ENCODE results near the gene CDC42EP5.
"Not testable (repeated sequence)": the region's sequence is repeated elsewhere in the genome, so short reads cannot be mapped to it uniquely, and the experiment has no call there.

CDC42EP5 gene, protein sequence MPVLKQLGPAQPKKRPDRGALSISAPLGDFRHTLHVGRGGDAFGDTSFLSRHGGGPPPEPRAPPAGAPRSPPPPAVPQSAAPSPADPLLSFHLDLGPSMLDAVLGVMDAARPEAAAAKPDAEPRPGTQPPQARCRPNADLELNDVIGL

DNA sequence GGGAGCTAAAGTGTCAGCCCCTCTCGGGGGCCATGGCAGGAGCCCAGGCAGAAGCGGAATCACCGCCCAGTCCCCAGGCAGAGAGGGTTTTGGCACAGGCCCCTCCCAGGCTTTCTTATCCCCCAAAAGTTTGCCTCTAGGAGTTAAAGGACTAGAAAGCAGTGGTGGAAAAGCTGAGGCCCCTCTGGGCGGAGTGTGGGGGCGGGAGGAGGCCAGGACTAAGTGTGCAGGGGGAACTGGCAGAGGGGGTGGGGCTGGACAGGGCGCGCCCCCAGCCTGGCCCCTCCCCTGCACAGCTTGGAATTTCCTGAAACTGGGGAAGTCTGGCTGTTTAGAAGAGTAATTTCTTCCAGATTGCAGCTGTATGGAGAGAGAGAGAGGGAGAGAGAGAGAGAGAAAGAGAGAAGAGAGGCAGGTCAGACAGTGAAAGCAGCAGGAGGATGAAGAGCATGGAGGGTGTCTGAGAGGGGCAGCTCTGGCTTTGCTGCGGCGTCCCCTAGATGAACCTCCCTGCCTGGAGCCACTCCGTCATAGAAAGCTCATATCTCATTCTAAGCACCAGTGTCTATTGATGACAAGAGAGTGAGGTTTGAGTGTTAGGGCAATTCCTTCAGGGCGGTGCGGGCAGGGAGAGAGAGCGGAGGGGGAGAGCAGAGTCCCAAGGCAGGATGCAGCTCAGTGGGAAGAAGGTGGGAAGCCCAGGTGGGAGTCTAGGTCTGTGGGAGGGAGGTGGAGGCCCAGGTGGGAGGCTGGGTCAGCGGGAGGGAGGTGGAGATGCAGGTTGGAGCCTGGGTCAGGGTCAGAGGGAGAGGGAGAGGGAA lies at the start of gene CDC42EP5:
CDC42EP5 (minus strand) TSS at position 226 of the 821 bp plus-strand sequence. CDS start 7,749 bp downstream, outside the sequence.
- no peak for DNase-seq (ENCODE audit: low read depth in 3 of 3)

DNA sequence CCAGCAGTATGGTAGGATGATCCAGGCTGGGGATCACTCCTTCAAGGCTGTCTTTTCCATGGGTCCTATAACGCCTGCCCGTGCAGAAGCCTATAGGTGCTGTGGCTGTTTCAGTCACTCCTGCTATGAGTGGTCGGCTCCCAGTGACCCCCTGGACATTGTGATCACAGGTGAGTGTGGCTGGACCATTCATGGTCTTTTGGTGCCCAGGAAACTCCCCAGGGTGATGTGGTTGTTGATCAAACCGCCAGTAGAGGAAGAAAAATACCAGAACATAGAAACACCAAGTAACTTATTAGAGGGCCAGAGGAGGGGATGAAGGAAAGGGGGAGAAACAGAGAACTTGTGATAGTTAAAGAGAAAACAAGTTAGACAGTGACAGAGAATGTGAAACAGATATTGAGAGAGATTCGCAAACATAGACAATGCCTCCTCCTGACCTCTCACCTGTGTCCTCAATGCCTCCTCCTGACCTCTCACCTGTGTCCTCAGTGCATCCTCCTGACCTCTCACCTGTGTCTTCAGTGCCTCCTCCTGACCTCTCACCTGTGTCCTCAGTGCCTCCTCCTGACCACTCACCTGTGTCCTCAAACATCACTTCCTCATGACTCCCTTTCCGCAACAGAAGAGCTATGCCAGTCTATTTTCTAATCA lies 48.9 kb upstream of the CDC42EP5 start:
- no peak for DNase-seq (ENCODE audit: low read depth in 3 of 3)

DNA sequence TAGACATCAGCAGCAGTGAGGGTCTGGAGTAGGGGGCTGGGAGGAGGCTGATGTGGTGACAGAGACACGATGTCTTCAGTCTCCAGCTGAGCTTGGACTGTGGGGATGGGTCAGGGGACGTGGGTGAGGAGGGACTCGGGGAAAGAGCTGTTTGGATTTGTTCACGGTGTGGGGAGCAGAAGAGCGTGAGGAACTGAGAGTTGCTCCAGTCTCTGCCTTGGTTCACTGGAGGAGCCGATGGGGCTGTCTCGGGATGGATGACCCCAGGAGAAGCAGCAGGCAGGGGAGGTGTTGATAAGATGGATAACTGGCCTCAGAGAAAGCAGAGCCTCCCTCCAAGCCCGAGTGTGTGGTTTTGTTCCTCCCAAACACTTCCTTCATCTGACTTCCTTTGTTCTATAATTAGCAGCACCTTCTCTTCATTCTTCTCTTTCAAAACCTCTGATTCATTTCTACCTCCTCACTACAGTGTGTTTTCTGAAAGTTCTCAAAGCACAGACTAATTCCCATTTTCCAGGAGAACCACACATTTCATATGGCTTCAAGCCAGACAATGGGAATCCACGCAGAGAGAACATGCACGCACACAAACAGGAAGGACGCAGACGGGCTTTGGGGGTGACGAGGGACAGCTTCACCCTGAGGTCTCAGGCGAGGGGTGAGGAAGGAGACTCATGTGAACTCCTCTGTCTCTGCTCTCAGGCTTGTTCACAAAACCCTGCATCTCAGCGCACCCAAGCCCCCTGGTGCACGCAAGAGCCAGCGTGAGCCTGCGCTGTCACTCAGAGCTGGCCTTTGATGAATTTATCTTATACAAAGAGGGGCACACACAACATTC lies 48.1 kb upstream of the CDC42EP5 start:
- no peak for DNase-seq (ENCODE audit: low read depth in 3 of 3)

DNA sequence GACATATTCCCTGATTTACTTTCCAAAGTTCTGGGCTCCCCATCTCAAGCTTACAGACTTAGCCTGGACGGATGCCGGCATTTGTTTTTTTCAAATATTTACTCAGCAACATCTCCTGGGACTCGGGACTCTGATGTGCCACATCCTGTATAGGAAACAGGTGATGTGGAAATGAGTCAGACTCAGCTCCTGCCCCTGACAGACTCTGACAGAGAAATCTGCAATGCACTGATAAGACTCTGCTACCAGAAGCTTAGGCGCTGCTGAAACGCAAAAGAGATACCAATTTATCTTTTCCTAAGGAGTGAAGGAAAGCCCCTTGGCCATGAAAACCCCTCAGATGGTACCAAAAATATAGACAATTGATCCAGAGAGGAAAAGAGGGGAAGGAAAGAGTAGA lies 45.7 kb upstream of the CDC42EP5 start:
- DNase-seq (ENCODE audit: low read depth in 3 of 3) = no peak

DNA sequence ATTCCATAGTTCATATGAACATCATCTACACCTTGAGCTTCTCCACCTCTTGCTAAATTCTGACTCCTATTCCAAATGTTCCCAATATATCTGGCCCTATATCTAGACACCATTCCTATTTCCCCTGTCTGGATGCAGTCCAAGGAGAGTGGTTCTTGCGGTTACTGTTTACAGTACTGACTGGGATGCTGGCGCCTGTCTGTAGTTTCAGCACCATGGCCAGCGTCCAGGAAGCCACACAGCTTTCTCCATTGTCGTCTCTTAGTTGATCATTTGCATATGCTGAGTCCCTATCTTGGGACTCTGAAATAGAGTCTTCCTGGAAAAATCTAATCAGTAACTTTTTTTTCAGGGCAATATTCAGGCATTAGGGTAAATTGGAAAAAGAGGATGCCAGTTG lies 44.4 kb upstream of the CDC42EP5 start:
- DNase-seq (ENCODE audit: low read depth in 3 of 3) = peak in 1 of 3 experiments; percentile 35

DNA sequence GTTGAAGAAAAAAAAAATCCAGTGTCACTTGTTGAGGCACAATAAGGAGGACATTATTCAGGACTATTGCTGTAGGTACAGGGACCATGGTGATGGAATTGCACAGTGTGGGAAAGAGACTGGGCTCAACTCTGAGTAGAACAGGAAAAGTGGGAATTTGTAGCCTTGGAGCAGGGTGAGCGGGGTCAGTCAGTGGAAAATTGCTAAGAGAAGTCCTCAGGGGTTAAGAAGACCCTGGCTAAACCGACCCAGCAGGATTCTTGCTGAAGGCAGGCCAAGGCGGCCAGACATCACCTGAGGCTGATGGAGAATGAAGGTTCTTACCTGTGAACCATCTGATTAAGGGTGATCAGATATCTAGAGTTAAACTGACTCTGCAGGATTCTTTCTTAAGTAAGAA lies 42.1 kb upstream of the CDC42EP5 start:
- DNase-seq (ENCODE audit: low read depth in 3 of 3) = no peak

DNA sequence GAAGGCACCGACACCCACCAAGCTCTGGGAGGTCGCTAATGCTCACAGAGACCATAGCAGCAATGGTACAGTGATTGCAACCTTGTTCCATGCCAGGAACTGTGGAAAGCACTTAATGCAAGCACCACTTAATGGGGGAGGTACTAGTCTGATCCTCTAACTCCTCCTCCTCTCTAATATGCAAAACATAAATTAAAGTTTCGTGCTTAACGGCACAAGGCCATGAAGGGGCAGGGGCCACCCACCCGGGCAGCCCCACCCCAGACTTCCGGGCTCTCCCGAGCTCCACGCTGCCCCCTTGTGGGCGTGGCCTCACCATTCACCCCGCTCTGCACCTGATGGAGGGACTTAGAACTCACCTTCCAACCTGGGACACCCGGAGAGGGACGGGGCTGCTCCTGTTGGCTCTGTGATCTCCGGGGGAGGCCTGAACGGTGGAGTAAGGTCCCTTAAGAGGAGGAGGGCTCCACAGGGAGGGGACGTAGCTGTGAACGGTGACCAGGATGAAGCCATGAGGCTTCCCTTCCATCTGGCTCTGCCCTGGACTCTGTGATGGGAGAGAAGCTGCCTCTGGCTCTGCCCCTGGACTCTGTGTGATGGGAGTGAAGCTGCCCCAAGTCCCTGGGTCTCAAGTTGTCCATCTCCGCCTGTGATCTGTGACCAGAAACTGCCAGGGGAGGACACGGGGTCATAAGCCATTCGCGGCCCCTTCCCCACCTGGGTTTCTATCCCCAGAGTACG lies 36.3 kb upstream of the CDC42EP5 start:
- DNase-seq (ENCODE audit: low read depth in 3 of 3) = not testable (repeated sequence)

DNA sequence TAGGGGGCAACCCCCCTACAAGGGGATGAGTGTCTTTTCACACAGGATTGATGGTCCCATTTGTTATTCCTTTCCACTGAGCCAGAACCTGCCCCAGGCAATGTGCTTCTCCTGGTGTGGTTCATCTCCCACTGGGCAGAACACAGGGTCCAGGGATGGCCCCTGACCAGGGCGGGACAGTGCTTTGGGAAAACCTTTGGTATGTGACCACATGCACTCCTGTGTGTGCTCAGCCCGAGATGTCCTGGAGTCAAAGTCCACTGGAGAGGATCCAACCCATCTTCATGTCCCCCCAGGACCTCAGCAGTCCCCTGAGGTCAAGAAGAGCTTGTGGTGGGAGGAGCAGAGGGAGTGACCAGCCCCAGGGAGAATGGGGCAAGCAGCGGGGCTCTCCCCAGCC lies 35.4 kb upstream of the CDC42EP5 start:
- not testable (repeated sequence) for DNase-seq (ENCODE audit: low read depth in 3 of 3)

DNA sequence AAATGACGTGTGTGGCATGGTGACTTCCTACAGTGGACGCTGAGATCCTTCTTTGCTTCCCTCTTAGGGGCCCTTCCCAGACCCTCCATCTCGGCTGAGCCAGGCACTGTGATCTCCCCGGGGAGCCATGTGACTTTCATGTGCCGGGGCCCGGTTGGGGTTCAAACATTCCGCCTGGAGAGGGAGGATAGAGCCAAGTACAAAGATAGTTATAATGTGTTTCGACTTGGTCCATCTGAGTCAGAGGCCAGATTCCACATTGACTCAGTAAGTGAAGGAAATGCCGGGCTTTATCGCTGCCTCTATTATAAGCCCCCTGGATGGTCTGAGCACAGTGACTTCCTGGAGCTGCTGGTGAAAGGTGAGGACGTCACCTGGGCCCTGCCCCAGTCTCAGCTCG lies 34.7 kb upstream of the CDC42EP5 start:
- no peak for DNase-seq (ENCODE audit: low read depth in 3 of 3)

DNA sequence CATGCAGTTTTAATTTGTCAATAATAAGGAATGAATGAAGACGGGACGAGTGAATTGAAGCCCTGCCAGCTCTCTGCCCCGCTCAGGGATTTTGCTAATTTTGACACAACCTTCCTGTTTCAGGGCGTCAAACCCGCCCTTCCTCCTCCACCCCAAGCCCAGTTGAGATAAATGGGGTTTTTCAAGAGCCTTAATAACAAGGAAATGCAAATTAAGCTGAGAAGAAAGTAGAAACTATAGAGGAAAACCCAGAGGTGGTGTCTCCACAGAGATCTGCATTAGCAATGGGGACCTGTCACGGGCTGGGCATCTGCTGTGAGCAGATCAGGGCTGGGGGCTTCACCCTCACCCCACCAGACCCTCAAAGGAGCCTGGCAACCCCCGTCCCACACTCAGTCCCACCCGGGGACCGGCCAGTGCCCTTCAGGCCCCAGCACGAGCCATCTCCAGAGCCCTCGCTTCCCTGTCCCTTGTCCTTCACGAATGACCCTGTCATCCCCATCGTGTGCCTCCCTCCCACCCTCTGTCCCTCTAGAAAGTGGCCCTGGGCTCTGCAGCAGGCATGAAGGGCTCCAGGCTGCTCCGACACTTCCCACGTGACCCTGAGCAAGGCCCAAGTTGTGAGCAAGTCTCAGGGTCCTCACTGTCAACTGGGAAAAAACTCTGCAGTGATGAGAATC lies 34.1 kb upstream of the CDC42EP5 start:
- DNase-seq (ENCODE audit: low read depth in 3 of 3) = not testable (repeated sequence)

DNA sequence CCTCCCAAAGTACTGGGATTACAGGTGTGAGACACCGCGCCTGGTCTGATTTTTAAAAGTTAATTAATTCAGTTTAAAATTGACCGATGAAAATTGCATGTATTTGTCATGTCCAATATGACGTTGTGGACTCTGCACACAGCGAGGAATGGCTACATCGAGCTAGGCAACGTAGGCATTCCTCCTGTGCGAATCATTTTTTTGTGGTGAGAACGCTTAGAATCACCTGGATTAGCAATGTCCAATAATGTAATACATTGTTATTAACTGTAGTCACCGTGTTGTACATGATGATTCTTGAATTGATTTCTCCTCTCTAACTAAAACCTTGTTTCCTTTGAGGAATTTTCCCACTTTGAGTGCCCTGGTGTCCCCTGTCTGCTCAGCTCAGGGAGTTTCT lies 33.0 kb upstream of the CDC42EP5 start:
- no peak for DNase-seq (ENCODE audit: low read depth in 3 of 3)

DNA sequence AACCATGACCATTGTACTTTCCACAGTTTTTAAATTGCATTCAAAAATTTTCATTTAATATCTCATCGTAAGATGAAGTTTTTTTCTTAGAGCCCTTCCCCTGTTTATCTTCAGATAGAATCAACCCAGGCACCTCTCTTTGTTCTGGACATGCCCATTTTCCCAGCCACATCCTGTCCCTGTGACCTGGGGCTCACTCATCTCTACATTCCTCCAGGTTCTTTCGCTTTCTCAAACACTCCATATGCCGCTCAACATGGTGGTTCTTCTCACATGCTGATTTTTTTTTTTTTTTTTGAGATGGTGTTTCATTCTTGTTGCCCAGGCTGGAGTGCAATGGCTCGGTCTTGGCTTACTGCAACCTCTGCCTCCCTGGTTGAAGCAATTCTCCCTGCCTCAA lies 32.4 kb upstream of the CDC42EP5 start:
- DNase-seq (ENCODE audit: low read depth in 3 of 3) = not testable (repeated sequence)

DNA sequence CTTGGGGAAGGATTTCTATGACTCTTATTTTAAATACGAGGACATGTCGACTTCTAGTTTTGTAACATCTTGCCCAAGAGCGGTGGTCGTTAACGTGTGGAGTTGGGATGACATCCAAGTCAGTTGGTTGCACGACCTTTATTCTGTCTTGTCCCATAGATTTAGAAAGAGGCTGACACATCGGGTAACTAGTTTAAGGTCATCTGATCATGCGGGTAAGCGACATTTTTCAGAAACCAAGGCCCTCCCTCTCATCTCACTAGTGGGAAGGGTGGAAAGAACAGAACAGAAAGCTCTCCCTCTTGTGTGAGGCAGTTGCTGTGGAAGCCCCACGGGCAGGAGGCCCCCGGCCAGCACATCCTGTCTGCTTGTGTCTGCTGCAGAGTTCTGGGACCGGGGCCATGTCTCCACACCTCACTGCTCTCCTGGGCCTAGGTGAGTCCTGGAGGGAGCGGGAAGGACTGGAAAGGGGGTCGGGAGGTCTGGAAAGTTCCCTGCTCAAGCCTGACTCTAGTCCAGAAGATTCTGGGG lies 29.5 kb upstream of the CDC42EP5 start, which contains the start of gene LAIR2:
LAIR2 (plus strand) TSS at position 314 of the 531 bp plus-strand sequence; CDS start at position 402, 88 bp downstream.
- no peak for DNase-seq (ENCODE audit: low read depth in 3 of 3)

DNA sequence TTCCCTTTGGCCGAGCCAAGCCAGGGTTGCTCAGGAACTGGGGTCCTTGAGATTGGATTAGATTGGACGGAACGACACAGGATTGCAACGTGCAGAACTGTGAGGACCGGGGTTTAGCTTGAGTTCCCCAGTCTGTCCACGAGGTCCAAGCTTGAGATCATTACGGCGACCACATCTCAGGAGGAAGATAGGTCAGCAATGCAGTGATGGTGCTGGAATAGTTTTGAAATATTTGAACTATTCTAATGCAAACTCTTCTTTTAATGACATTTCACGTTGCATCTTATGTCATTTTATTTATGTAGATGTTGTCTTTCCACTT lies 25.3 kb upstream of the CDC42EP5 start:
- not testable (repeated sequence) for DNase-seq (ENCODE audit: low read depth in 3 of 3)

DNA sequence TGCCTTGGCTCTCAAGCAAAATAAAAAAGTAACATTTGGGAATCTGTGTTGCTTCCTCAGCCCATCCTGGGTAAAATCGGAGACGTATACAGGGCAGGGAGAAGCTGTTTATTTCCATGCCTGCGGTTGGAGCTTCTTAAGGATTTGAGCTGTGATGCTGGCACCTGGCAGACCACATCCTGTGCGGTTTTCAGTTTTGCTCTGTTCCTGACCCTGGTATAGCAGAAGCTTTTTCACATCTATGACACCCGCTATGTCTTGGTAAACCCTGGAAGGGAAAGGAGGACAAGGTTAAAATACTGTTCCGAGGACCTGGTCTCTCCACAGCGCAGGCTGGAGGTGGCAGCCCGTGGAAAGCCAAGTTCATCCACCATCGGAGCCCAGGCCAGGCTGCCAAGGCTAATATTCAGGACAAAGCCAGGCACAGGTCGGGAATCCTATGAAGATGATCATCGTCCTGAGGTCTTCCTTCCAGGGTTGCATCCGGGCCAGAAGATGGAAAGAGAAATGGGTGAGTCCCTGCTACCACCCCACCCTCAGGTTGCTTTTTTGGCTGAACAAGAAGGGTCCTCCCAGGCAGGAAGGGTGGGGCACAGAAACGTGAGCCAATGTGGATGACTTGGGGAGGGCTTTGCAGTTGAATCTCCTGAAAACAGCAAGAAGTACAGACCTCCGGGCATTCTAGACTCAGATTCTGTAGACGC lies 24.8 kb upstream of the CDC42EP5 start:
- not testable (repeated sequence) for DNase-seq (ENCODE audit: low read depth in 3 of 3)

DNA sequence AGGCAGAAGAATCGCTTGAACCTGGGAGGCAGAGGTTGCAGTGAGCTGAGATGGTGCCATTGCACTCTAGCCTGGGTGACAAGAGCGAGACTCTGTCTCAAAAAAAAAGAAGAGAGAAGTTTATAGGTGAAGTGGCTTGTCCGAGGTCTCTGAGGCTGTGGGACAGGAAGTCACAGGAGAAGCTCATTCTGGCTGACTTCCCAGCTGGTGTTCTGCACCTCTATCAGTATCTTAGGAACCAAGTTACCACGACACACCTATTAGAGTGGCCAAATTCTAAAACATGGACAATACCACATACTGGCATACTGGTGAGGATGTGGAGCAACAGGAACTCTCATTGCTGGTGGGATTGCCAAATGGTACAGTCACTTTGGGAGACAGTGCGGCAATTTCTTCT lies 22.2 kb upstream of the CDC42EP5 start:
- DNase-seq (ENCODE audit: low read depth in 3 of 3) = not testable (repeated sequence)

DNA sequence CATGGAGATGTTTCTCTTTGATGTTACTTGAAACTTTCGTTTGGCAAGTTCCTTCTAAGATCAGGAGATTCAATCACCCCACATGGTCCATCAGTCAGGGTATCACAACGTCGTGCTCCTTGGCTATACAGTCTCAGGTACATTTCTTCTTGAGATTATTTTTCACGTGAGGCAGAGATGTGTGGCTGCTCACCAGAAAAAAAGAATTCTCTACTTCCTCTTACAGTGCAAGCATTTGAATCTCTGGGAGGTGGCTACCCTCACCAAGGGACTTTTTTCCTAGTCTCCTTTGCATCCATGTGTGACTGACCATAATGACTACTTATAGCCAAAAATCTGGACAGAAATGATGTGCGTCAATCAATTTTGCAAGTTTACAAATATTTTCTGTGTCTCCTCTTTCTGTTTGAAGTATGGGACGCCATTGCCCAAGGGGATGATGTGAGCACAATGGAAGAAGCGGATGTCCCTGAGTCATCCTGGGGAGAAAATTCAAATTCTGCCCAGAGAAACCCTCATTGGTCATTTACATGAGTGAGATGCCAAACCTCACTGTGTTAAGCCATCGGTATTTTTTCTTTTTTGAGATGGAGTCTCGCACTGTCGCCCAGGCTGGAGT lies 21.0 kb upstream of the CDC42EP5 start:
- DNase-seq (ENCODE audit: low read depth in 3 of 3) = no peak

DNA sequence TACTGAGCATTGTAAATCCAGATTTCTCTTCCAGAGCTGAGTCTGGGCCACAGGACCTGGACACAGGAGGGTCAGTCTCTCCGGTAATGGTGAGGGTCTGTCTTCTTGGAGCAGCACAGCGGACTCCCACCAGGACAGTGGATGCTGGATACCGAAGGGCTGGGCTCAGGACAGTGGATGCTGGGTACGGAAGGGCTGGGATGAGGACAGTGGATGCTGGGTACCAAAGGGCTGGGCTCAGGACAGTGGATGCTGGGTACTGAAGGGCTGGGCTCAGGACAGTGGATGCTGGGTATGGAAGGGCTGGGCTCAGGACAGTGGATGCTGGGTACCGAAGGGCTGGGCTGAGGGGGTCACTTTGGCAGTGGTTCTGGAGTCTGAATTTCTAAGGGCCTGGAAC lies 20.0 kb upstream of the CDC42EP5 start:
- not testable (repeated sequence) for DNase-seq (ENCODE audit: low read depth in 3 of 3)

DNA sequence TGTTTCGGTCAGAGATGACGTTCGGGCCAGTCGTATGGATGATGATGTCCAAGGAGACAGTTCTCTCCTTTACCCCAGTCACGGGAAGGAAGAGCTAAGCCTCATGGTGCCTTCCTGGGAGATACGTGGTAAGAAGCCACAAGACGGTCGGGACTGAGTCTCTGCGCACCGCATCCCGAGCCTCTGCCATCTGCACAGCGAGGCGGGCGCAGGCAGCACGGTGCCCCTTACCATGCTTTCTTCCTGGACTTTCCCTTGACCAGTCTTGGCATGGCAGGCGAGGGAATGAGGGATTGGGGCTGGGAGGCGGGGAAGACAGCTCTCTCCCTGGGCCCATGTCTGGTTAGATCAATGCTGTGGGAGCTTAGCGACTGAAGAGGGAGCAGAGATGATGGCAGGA lies 19.5 kb upstream of the CDC42EP5 start:
- DNase-seq (ENCODE audit: low read depth in 3 of 3) = no peak
